Caco-2 (cell line): Measurements from ENCODE around the gene SEMA3C. TPM values are rescaled to one million over a fixed set of nuclear protein-coding genes. Genes with fewer than 3 reads are reported as not detected.

ENCODE experiments used
- BruUV-seq: library from RNA; stranded (reverse); fragments of 400-500 nt; replicated peaks from 2 replicates; lab custom pipeline; 2021; lab: Mats Ljungman, UMichigan
- CTCF ChIA-PET: fragments of 300-600 bp; sonication (Branson Sonifier 250); formaldehyde crosslinking; loops from one replicate; lab custom pipeline; 2022; ENCODE audit warnings: antibody characterized with exemption; lab: Charles Lee
- POLR2A ChIA-PET: fragments of 300-600 bp; sonication (Branson Sonifier 250); formaldehyde crosslinking; loops from one replicate; lab custom pipeline; 2022; ENCODE audit warnings: antibody characterized with exemption; lab: Charles Lee
- DNase-seq, 2 experiments: peaks; one replicate each; pipeline versions ENCODE4 v3.0.0 to v3.0.0-alpha.2; 2020 to 2022
- H3K27me3 ChIP-seq: replicated peaks from 2 replicates; pipeline ENCODE4 v1.6.0; 2011; ENCODE audit warnings: low read length; ENCODE audit not compliant: control insufficient read depth, insufficient read depth
- H3K36me3 ChIP-seq: 2 replicates; pipeline ENCODE4 v1.5.1; 2011; ENCODE audit warnings: low read length; ENCODE audit not compliant: control insufficient read depth, insufficient read depth
- H3K4me1 ChIP-seq: fragments of 250-450 bp; sonication (Bioruptor Pico); 2 replicates; pipeline ENCODE4 v1.5.1; 2020; ENCODE audit warnings: mild to moderate bottlenecking
- H3K4me3 ChIP-seq: 2 replicates; pipeline ENCODE4 v1.5.1; 2011; ENCODE audit warnings: low read depth, mild to moderate bottlenecking, control low read depth, low read length
- H3K9me3 ChIP-seq: fragments of 250-450 bp; sonication (Bioruptor Pico); 2 replicates; pipeline ENCODE4 v1.5.1; 2020; ENCODE audit warnings: mild to moderate bottlenecking, moderate library complexity
- H3K27ac Mint-ChIP-seq: one replicate; pipeline ENCODE4 v1.8.0; 2022; ENCODE audit warnings: mixed read lengths; ENCODE audit not compliant: unreplicated experiment
- H3K27me3 Mint-ChIP-seq: one replicate; pipeline ENCODE4 v1.8.0; 2022; ENCODE audit warnings: mixed read lengths; ENCODE audit not compliant: insufficient read depth, unreplicated experiment
- H3K36me3 Mint-ChIP-seq: one replicate; pipeline ENCODE4 v1.8.0; 2022; ENCODE audit warnings: mild to moderate bottlenecking, mixed read lengths; ENCODE audit not compliant: insufficient read depth, unreplicated experiment
- H3K4me1 Mint-ChIP-seq: one replicate; pipeline ENCODE4 v1.8.0; 2022; ENCODE audit warnings: low read depth, mixed read lengths; ENCODE audit not compliant: unreplicated experiment
- H3K4me3 Mint-ChIP-seq: one replicate; pipeline ENCODE4 v1.8.0; 2022; ENCODE audit warnings: mild to moderate bottlenecking, moderate library complexity, mixed read lengths; ENCODE audit not compliant: unreplicated experiment
- H3K9me3 Mint-ChIP-seq: one replicate; pipeline ENCODE4 v1.8.0; 2022; ENCODE audit warnings: mixed read lengths; ENCODE audit not compliant: unreplicated experiment
- CTCF ChIP-seq, 2 experiments: fragments of 200-600 bp in 1 of 2; IDR thresholded peaks; 1 replicate in 1 of 2; 2 replicates in 1 of 2; pipeline versions ENCODE4 v1.5.1 to v1.8.0; 2011 to 2022; ENCODE audit warnings: antibody characterized with exemption in 1 of 2, control low read depth in 1 of 2, inconsistent platforms in 1 of 2, low read depth in 1 of 2, low read length in 1 of 2, mild to moderate bottlenecking in 1 of 2, moderate library complexity in 1 of 2; ENCODE audit not compliant: insufficient read depth in 1 of 2, severe bottlenecking in 1 of 2, unreplicated experiment in 1 of 2
- intact Hi-C: fragments of 100-400 bp; cut with micrococcal nuclease; formaldehyde crosslinking; loops from one replicate; pipeline ENCODE4 v1.10.0; 2022; ENCODE audit not compliant: unreplicated experiment
- total RNA-seq: library from RNA; stranded (reverse); gene quantifications from 2 replicates; pipeline ENCODE4 v1.2.3, GENCODE V29; 2022

SEMA3C gene
- total RNA-seq, 1 experiment from 2014 or later, result 25.8 TPM

- peaks cover 9% of the 10 kb centered on the region for H3K4me1 Mint-ChIP-seq
- Histone ChIP-seq H3K9me3 (no peaks in the 10 kb centered on the region), H3K27me3 (no peaks in the 10 kb centered on the region), H3K4me1 (peaks cover 20% of the 10 kb centered on the region; the same call in 1 of the 2 replicates), H3K36me3 (peaks cover 1% of the 10 kb centered on the region; the same call in 1 of the 2 replicates), H3K4me3 (no peak overlapping the region)
- H3K27me3 Mint-ChIP-seq, result no peaks in the 10 kb centered on the region
- intact Hi-C loops, result no loop called here
- BruUV-seq, result no TSS peak
- H3K27ac Mint-ChIP-seq, result no peak overlapping the region
- no peaks in the 10 kb centered on the region for H3K36me3 Mint-ChIP-seq
- TF ChIP-seq CTCF (IDR thresholded peaks at IDR 0.05; ENCODE audit: insufficient read depth in 1 of 2, low read depth in 1 of 2, low read length in 1 of 2, severe bottlenecking in 1 of 2, unreplicated experiment in 1 of 2), result no peak
- no peak overlapping the region for H3K4me3 Mint-ChIP-seq
- ChIA-PET POLR2A (interaction anchor here (1.1 kb wide), 1 partner anchor 62 kb away, joined by 7 read pairs; the partner anchor contains the start of gene SEMA3C), CTCF (interaction anchor here (0.7 kb wide), 1 partner anchor 223 kb away, joined by 6 read pairs; no protein-coding TSS in a partner anchor)
- DNase-seq, result no peak
- peaks cover 12% of the 10 kb centered on the region for H3K9me3 Mint-ChIP-seq
These were observed 62.1 kb downstream of the SEMA3C start for GRCh38 chr7:80856769-80857168.

- POLR2A ChIA-PET, result interaction anchor here (0.6 kb wide), 1 partner anchor 21 kb away, joined by 3 read pairs; no protein-coding TSS in a partner anchor
- no peaks in the 10 kb centered on the region for H3K27me3 Mint-ChIP-seq
- no peak overlapping the region for H3K4me3 ChIP-seq
- no peak overlapping the region for H3K27ac Mint-ChIP-seq
- intact Hi-C loops, result no loop called here
- H3K27me3 ChIP-seq, result no peaks in the 10 kb centered on the region
- H3K36me3 ChIP-seq, result peaks cover 1% of the 10 kb centered on the region; the same call in 1 of the 2 replicates
- no peaks in the 10 kb centered on the region for H3K36me3 Mint-ChIP-seq
- no peak overlapping the region for H3K4me3 Mint-ChIP-seq
- DNase-seq, result peak in 1 of 2 experiments; percentile 24
- H3K4me1 Mint-ChIP-seq, result peaks cover 7% of the 10 kb centered on the region
- H3K4me1 ChIP-seq, result 0 out of 2 replicates have a peak, but pooled peaks cover 4% of the 10 kb centered on the region
- BruUV-seq, result no TSS peak
- no peak for TF ChIP-seq CTCF (IDR thresholded peaks at IDR 0.05; ENCODE audit: insufficient read depth in 1 of 2, low read depth in 1 of 2, low read length in 1 of 2, severe bottlenecking in 1 of 2, unreplicated experiment in 1 of 2)
- H3K9me3 Mint-ChIP-seq, result peaks cover 12% of the 10 kb centered on the region
- CTCF ChIA-PET, result no interaction called here
- H3K9me3 ChIP-seq, result no peaks in the 10 kb centered on the region
These were observed 66.9 kb downstream of the SEMA3C start for GRCh38 chr7:80851896-80852476.

- H3K9me3 ChIP-seq, result no peaks in the 10 kb centered on the region
- intact Hi-C loops, result no loop called here
These were observed 70.0 kb downstream of the SEMA3C start for GRCh38 chr7:80848841-80849240.

More at GRCh38 chr7:80848841-80849240, 70.0 kb downstream of the SEMA3C start:
- no peaks in the 10 kb centered on the region for H3K36me3 ChIP-seq
- POLR2A ChIA-PET, result no interaction called here
- H3K4me1 ChIP-seq, result 0 out of 2 replicates have a peak, but pooled peaks cover 4% of the 10 kb centered on the region
- TF ChIP-seq CTCF (IDR thresholded peaks at IDR 0.05; ENCODE audit: insufficient read depth in 1 of 2, low read depth in 1 of 2, low read length in 1 of 2, severe bottlenecking in 1 of 2, unreplicated experiment in 1 of 2), result no peak
- no peaks in the 10 kb centered on the region for H3K27me3 Mint-ChIP-seq
- H3K4me1 Mint-ChIP-seq, result peaks cover 17% of the 10 kb centered on the region
- no peak overlapping the region for H3K4me3 Mint-ChIP-seq
- H3K9me3 Mint-ChIP-seq, result peaks cover 12% of the 10 kb centered on the region
- H3K27ac Mint-ChIP-seq, result no peak overlapping the region
- no peak for DNase-seq
- H3K4me3 ChIP-seq, result no peak overlapping the region
- CTCF ChIA-PET, result no interaction called here
- no peaks in the 10 kb centered on the region for H3K36me3 Mint-ChIP-seq
- no peaks in the 10 kb centered on the region for H3K27me3 ChIP-seq
- no TSS peak for BruUV-seq
